Osteocyte (in vitro differentiated cells): ENCODE results near the gene SEMA4D. TPM values are rescaled to one million over a fixed set of nuclear protein-coding genes. Genes with fewer than 3 reads are reported as not detected.
A peak's percentile ranks its signal among the peaks of the same experiment; 100 is the strongest.

Source experiments
- DNase-seq: peaks from one replicate; pipeline ENCODE4 v3.0.0; 2021; ENCODE audit warnings: mixed read lengths; ENCODE audit not compliant: unreplicated experiment; ENCODE audit errors: extremely low spot score
- H3K27ac Mint-ChIP-seq: one replicate; pipeline ENCODE4 v1.8.0; 2021; ENCODE audit warnings: mild to moderate bottlenecking, mixed read lengths; ENCODE audit not compliant: unreplicated experiment
- H3K27me3 Mint-ChIP-seq: one replicate; pipeline ENCODE4 v1.8.0; 2021; ENCODE audit warnings: mixed read lengths; ENCODE audit not compliant: unreplicated experiment
- H3K36me3 Mint-ChIP-seq: one replicate; pipeline ENCODE4 v1.8.0; 2021; ENCODE audit warnings: mixed read lengths; ENCODE audit not compliant: unreplicated experiment
- H3K4me1 Mint-ChIP-seq: one replicate; pipeline ENCODE4 v1.8.0; 2021; ENCODE audit warnings: mixed read lengths; ENCODE audit not compliant: unreplicated experiment
- H3K4me3 Mint-ChIP-seq: one replicate; pipeline ENCODE4 v1.8.0; 2021; ENCODE audit warnings: mild to moderate bottlenecking, moderate library complexity, mixed read lengths; ENCODE audit not compliant: unreplicated experiment
- H3K9me3 Mint-ChIP-seq: one replicate; pipeline ENCODE4 v1.8.0; 2021; ENCODE audit warnings: mixed read lengths; ENCODE audit not compliant: unreplicated experiment
- total RNA-seq: library from RNA; stranded (reverse); gene quantifications from 2 replicates; pipeline ENCODE4 v1.2.1, GENCODE V29; 2021
- TF ChIP-seq, protein P1 (sequence below): fragments of 200-600 bp; sonication (generic); IDR thresholded peaks from 2 replicates; pipeline ENCODE4 v1.5.0; 2021; ENCODE audit warnings: antibody characterized with exemption, mild to moderate bottlenecking, moderate library complexity

The SEMA4D gene
- total RNA-seq, 1 donor from 2014 or later: 2.0 TPM

DNA sequence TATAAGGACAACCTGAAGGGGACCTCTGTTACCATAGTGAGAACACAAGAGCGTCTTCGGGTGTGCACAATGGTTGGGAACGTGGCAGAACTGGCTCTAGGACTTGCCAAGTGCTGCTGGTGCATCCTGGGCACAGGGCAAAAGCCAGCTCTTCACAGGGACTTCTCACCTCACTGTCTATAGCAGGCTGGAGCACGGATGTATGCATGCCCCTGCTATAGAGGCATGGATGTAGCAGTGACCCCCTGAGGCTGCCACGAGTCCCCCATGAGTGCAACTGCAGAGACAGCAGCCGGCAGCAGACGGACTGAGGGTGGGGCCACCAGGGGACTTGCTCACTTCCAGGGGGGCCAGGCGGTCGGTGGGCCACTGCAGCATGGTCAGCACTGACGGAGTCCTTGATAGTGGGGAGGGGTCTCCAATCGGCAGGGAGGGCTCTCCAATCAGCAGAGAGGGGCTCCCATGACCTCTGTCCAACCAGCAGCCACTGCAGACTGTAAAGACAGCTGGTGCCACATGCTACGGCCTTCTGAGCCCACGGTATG is 64.9 kb downstream of the SEMA4D start:
- H3K27me3 Mint-ChIP-seq: no peaks in the 10 kb centered on the region
- H3K27ac Mint-ChIP-seq: no peak overlapping the region
- TF ChIP-seq, protein P1, sequence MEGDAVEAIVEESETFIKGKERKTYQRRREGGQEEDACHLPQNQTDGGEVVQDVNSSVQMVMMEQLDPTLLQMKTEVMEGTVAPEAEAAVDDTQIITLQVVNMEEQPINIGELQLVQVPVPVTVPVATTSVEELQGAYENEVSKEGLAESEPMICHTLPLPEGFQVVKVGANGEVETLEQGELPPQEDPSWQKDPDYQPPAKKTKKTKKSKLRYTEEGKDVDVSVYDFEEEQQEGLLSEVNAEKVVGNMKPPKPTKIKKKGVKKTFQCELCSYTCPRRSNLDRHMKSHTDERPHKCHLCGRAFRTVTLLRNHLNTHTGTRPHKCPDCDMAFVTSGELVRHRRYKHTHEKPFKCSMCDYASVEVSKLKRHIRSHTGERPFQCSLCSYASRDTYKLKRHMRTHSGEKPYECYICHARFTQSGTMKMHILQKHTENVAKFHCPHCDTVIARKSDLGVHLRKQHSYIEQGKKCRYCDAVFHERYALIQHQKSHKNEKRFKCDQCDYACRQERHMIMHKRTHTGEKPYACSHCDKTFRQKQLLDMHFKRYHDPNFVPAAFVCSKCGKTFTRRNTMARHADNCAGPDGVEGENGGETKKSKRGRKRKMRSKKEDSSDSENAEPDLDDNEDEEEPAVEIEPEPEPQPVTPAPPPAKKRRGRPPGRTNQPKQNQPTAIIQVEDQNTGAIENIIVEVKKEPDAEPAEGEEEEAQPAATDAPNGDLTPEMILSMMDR: no peak
- no peak overlapping the region for H3K4me3 Mint-ChIP-seq
- H3K36me3 Mint-ChIP-seq: no peaks in the 10 kb centered on the region
- DNase-seq: no peak
- no peaks in the 10 kb centered on the region for H3K9me3 Mint-ChIP-seq
- H3K4me1 Mint-ChIP-seq: no peaks in the 10 kb centered on the region

DNA sequence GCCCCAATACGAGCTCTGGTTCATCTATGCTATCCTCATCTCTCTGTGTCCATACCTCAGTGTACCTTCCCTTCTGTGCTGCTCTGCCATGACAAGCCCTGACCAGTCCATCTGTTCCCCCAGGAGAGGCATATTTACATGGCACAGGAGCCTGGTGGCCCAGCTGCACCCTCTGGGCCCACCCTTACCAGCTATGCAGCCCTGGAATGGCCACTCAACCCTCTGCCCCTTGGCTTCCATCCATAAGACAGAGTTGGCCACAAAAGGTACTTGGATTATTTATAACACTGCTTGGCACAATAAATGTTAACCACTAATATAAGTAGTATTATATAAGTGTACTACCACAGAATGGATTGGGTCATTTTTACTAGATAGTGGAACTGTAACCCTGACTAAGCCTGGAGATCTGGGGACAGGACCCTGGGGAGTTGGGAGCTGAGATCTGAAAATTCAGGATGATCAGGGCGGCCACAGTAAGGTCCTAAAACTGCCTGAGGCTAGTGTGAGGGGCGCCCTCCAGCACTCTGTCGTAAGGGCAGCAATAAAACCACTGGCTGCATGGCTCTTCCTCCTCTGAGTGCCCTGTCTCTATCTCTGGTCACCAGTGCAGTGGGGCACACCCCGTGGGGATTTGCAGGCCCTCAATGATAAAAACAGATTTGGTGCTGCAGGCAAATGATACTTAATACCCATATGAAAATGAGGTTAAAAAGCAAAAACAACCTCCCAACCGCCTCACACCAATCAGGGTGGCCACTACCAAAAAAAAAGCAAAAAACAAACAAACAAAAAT is 65.8 kb downstream of the SEMA4D start:
- TF ChIP-seq, protein P1: no peak
- no peaks in the 10 kb centered on the region for H3K4me1 Mint-ChIP-seq
- H3K36me3 Mint-ChIP-seq: no peaks in the 10 kb centered on the region
- H3K27me3 Mint-ChIP-seq: no peaks in the 10 kb centered on the region
- no peak overlapping the region for H3K4me3 Mint-ChIP-seq
- DNase-seq: no peak
- no peaks in the 10 kb centered on the region for H3K9me3 Mint-ChIP-seq
- H3K27ac Mint-ChIP-seq: no peak overlapping the region

DNA sequence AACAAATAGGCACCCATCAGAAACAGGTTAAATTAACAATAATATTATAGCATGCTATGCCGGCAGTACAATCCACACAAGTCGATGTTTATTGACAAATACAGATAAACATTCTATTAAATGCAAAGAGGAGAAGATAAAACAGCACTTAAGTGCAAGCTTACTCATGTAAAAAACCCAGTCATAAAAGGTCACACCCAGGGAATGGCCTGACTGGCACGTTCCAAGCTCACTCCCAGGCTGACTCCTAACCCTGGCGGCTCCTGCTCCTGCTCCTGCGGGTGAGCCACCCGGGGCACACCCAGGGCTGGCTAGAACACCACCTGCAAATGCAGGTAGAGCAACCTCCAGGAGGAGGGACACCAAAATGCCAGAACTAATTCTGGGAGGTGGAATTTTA is 66.9 kb downstream of the SEMA4D start:
- Mint-ChIP-seq H3K4me3 (no peak overlapping the region), H3K27me3 (no peaks in the 10 kb centered on the region), H3K9me3 (no peaks in the 10 kb centered on the region), H3K27ac (no peak overlapping the region), H3K4me1 (no peaks in the 10 kb centered on the region), H3K36me3 (no peaks in the 10 kb centered on the region)
- DNase-seq: no peak
- TF ChIP-seq, protein P1: no peak

- TF ChIP-seq, protein P1: peak; percentile 12
- Mint-ChIP-seq H3K9me3 (no peaks in the 10 kb centered on the region), H3K4me1 (no peaks in the 10 kb centered on the region), H3K36me3 (no peaks in the 10 kb centered on the region), H3K27ac (no peak overlapping the region), H3K4me3 (no peak overlapping the region), H3K27me3 (no peaks in the 10 kb centered on the region)
- DNase-seq: no peak
Observed at GRCh38 chr9:89428901-89429890, 68.7 kb downstream of the SEMA4D start.
